Stimulated activated CD8-positive, alpha-beta memory T cell treated with anti-CD3 and anti-CD28 coated beads, Interleukin-4, amount 100 ng/mL, for 1 hour (primary cell): ENCODE data around the gene STK11.

ENCODE experiments used
- DNase-seq, 2 donors: peaks; one replicate each; pipeline ENCODE4 v3.0.0-alpha.2; 2020; ENCODE audit warnings: low read depth in 2 of 2, low spot score in 1 of 2

The STK11 gene

DNA sequence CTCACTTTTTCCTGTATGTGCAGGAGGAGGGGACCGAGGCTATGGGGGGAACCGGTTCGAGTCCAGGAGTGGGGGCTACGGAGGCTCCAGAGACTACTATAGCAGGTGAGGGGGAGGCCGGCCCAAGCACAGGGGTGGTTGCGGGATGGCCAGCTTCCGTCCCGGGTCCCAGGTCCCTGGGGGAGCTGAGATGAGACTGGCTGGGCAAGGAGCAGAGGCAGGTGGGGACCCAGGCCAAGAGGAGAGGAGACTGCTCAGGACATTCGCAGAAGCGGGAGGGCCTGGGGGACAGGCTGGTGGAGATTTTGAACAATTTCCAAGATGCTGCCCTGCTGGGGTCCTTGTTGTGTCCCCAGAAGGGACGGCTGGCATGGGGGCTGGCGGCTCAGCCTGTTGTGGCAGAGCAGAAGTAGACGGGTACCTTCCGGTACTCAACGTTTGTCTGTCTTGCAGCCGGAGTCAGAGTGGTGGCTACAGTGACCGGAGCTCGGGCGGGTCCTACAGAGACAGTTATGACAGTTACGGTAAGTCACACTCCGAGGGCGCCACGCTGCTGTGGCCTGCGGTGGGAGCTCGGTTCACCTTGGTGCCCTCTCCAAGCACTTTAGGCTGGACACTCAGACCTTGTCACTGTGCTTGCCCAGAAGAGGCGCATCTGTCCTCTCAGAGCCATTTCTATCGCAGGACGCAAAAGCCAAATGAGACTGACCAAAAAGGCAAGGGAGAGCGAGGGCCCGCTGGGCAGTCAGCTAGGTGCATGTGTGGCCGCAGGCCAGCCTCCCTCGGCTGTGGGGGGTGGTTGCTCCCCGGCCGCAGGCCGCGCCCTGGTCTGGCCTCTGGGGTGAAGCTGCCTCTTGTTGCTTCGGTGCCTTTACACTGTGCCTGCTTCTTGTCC, 66.2 kb downstream of the STK11 start:
- DNase-seq = no peak

DNA sequence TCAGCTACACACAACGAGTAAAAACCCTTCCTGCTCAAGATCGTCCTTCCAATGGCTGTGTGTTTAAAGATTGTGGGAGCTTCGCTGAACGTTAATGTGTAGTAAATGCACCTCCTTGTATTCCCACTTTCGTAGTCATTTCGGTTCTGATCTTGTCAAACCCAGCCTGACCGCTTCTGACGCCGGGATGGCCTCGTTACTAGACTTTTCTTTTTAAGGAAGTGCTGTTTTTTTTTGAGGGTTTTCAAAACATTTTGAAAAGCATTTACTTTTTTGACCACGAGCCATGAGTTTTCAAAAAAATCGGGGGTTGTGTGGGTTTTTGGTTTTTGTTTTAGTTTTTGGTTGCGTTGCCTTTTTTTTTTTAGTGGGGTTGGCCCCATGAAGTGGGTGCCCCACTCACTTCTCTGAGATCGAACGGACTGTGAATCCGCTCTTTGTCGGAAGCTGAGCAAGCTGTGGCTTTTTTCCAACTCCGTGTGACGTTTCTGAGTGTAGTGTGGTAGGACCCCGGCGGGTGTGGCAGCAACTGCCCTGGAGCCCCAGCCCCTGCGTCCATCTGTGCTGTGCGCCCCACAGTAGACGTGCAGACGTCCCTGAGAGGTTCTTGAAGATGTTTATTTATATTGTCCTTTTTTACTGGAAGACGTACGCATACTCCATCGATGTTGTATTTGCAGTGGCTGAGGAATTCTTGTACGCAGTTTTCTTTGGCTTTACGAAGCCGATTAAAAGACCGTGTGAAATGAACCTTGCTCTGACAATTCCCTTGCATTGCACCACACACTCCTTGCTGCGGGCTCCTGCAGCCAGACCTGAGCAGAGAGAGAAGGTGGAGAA, 67.1 kb downstream of the STK11 start:
- DNase-seq = no peak

DNA sequence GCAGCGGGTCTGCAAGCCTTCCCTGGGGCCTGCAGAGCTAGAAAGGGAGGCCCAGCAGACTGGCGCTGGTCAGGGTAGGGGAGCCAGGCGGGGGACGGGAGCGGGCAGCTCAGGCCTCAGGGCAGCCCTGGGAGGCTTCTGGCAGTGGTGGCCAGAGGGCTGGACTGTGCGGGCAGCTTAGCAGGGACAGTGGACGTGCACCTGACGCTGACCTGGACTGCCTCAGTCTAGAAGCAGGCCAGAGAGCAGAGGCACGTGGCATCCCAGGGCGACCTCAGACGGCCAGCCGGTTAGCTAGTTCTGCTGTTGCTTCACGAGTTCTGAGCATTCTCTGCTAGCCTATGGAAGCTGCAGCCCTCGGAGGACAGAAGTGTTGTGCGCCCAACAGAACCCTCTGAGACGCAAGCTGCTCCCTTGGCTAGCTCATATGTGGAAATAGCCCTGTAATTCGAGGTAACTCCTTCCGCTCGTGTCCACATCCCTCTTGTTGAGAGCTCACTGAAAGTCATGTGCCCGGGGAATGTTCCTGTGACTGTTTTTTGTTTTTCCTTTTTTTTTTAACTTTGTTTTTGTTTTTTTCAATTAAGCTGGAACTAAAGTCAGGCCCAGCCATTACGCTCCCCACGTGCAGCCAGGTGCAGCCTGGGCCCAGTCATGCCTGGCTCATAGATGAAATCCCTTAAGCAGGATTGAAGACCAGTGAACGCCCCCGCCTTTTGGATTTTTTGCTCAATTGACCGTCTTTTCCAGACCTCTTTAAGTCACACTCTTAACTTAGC, 67.9 kb downstream of the STK11 start:
- DNase-seq = no peak

DNA sequence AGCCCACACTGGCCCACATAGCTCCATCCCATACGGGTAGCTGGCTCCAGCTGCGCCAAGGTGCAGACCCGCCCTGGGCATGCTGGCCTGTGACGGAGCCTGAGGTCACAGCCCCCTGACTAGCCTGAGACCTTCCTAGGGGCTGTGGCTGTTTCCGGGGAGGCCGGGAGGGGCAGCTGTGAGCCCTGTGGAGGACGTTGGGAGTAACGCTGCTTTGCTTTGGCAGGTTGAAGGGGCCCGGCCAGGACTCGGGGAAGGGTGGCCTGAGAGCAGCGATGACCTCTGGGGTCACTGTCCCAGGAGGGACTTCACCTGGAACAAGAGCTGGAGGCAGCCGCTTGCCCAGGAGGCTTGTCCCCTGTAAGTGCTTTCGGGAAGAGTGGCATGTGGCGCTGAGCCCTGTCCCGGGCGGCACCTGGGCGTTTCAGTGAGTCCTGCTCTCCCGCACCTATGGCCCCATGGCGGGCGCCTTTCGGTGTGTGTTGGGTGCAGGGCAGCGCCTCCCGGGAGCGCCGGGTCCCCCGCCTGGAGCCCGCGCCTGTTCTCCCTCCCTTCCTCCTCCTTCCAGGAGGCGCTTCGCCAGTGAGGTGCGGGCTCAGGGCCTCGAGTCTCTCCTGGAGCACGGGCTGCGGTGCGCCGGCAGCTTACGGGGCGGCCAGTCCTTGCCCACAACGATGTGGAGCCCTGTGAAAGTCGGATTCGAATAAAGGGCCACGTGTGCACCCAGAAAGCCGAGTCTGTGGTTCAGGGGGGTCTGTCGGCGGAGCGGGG, 68.7 kb downstream of the STK11 start:
- no peak for DNase-seq

DNA sequence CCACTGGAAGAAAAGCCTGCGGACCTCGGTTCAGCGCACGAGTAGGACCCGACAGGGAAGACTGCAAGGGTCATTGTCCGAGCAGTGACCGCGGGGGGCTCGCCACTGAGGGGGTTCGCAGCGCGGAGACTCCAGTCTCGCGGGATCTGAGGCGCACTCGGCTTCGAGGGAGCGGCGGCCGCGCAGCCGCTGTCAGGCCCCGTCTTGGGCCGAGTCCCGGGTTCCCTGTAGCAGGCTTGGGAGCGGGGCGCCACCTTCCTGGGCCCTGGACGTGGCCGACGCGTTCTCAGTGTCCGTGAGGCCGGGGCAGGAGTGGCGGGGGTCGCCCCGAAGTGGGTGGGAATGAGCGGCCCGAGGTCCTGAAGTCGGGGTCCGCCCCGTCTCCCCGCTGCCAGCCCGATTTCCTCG, 69.3 kb downstream of the STK11 start:
- DNase-seq = no peak

DNA sequence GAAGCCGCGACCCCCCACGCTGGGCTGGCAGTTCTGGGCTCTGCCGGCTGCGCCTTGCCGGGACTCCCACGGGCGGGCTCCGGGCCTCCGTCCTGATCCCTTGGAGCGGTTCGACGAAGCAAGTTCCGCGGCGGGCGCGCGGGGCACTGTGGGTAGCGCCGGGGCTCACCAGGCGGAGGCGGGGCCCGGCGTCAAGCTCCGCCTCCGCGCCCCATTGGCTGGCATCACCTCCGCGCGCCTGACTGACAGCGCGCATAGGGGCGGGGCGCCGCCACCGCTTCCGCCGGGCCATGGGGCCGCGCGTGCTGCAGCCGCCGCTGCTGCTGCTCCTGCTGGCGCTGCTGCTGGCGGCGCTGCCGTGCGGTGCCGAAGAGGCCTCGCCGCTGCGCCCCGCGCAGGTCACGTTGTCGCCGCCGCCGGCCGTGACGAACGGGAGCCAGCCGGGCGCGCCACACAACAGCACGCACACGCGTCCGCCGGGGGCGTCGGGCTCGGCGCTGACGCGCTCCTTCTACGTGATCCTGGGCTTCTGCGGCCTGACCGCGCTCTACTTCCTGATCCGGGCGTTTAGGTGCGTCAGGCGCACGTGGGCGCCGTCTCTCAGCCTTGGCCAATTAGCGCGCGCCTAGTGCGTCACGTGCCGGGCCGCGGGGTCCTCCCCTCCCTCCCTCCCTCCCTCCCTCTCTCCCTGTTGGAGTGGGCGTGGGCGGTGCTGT, 69.8 kb downstream of the STK11 start, which contains the start of gene FAM174C:
Gene FAM174C, plus strand, starts transcription at position 271 of the 716 bp plus-strand sequence. Its CDS starts 20 bp downstream, at position 291.
- DNase-seq = peak; percentile 90 to 97

DNA sequence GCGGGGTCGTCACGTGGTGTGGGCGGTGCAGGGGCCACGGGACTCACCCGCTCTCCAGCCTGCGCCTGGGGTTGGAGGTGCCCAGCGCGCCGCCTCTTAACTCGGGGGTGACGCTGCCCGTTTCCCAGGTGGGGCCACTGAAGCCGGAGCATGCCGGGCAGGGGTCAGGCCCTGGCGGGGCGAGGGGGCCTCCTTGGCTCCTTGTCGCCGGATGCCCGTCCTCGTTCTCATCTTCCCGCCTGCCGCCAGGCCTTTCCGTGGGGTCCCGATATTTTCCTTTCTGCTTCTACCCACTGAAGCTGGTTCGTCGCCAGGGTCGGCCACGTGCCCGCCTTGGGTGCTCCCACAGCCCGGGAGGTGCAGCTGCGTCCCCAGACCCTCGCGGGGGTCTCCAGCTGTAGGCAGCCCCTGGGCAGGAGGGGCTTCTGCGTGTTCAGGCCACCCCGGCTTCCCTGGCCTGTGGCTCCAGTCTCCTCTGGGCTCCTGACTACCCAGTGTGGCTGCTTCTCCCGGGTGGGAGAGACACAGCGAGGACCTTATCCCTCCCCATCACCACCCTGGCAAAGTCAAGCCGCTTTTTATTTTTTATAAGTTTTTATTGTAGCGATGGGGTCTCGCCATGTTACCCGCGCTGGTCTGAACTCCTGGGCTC, 70.5 kb downstream of the STK11 start:
- DNase-seq = no peak

DNA sequence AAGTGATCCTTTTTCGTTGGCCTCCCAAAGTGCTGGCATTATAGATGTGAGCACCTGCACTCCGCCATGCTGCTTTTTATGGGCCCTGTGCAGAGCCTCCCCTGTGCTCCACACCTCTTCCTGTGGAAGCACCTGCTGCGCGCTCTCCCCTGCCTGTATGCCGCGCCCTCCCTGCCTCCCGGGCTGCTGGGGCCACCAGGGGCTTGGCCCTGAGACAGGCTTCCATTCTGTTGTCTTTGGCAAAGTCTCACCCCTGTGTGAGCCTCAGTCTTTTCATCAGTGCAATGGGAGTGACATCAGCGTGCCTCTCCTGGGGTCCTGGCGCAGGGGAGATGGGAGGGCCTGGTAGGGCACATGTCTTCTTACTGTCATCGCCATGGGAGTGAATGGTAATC, 71.0 kb downstream of the STK11 start:
- DNase-seq = no peak

DNA sequence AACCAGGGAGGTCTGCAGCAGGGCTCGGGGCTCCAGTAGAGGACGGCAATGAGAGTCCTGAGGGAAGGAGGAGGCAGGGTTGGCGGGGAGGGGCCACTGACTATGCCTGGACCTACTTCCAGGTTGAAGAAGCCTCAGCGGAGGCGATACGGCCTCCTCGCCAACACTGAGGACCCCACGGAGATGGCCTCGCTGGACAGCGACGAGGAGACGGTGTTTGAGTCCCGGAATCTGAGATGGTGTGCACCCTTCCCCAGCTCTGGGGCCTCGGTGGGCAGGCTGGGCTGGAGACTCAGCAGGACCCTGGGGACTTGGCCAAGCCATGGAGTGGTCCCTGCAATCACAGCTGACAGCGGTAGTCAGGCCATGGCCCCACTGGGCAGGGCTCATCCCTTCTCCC, 71.5 kb downstream of the STK11 start:
- DNase-seq = no peak
